ENCODE data around the gene ANKLE1.

GRCh38 chr19:17321655-17322489 lies 40.2 kb downstream of the ANKLE1 start:
- TF ChIP-seq, protein P1, sequence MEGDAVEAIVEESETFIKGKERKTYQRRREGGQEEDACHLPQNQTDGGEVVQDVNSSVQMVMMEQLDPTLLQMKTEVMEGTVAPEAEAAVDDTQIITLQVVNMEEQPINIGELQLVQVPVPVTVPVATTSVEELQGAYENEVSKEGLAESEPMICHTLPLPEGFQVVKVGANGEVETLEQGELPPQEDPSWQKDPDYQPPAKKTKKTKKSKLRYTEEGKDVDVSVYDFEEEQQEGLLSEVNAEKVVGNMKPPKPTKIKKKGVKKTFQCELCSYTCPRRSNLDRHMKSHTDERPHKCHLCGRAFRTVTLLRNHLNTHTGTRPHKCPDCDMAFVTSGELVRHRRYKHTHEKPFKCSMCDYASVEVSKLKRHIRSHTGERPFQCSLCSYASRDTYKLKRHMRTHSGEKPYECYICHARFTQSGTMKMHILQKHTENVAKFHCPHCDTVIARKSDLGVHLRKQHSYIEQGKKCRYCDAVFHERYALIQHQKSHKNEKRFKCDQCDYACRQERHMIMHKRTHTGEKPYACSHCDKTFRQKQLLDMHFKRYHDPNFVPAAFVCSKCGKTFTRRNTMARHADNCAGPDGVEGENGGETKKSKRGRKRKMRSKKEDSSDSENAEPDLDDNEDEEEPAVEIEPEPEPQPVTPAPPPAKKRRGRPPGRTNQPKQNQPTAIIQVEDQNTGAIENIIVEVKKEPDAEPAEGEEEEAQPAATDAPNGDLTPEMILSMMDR (IDR thresholded peaks at IDR 0.05) = no peak
- TF ChIP-seq POLR2A (IDR thresholded peaks at IDR 0.05) (no peak), EP300 (IDR thresholded peaks at IDR 0.05) (no peak)

All from tibial nerve (tissue), 4 donors.